Left forelimb (tissue), 1 donor: Measurements from ENCODE around the gene ADAD2.
"Not testable (repeated sequence)": the region's sequence is repeated elsewhere in the genome, so short reads cannot be mapped to it uniquely, and the experiment has no call there.

Experiments used
- DNase-seq: peaks from one replicate; pipeline ENCODE4 v3.0.0-alpha.2; 2018; ENCODE audit warnings: low spot score

The ADAD2 gene

DNA sequence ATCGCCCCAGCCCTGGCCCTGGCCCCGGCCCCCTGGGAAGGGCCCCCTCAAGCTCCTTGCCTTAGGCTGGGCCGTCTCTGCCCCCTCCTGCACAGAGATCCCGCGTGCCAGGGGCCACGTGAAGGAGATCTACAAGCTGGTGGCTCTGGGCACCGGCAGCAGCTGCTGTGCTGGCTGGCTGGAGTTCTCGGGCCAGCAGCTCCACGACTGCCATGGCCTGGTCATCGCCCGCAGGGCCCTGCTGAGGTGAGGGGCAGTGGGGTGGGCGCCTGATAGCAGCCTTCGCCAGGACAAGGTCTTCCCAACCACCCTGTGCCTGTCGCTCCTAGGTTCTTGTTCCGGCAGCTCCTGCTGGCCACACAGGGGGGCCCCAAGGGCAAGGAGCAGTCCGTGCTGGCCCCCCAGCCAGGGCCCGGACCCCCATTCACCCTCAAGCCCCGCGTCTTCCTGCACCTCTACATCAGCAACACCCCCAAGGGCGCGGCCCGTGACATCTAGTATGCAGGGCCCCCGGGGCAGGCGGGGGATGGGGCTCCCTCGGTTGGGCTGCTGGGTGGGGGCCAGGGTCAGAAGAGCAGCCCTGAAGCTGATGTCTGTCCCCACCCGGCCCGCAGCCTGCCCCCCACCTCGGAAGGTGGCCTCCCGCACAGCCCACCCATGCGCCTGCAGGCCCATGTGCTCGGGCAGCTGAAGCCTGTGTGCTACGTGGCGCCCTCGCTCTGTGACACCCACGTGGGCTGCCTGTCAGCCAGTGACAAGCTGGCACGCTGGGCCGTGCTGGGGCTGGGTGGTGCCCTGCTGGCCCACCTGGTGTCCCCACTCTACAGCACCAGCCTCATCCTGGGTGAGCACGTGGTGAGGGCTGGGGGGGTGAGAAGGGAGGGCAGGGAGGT is 4.5 kb downstream of the ADAD2 start:
- no peak for DNase-seq

DNA sequence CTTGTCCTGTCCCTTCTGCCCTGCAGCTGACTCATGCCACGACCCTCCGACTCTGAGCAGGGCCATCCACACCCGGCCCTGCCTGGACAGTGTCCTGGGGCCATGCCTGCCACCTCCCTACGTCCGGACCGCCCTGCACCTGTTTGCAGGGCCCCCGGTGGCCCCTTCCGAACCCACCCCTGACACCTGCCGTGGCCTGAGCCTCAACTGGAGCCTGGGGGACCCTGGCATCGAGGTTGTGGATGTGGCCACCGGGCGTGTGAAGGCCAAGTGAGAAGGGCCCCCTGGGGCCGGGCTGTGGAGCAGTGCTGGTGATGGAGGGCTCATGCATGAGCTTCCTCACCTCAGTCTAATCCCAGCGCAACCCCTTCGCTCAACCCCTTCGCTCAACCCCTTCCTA is 5.1 kb downstream of the ADAD2 start:
- DNase-seq = no peak

DNA sequence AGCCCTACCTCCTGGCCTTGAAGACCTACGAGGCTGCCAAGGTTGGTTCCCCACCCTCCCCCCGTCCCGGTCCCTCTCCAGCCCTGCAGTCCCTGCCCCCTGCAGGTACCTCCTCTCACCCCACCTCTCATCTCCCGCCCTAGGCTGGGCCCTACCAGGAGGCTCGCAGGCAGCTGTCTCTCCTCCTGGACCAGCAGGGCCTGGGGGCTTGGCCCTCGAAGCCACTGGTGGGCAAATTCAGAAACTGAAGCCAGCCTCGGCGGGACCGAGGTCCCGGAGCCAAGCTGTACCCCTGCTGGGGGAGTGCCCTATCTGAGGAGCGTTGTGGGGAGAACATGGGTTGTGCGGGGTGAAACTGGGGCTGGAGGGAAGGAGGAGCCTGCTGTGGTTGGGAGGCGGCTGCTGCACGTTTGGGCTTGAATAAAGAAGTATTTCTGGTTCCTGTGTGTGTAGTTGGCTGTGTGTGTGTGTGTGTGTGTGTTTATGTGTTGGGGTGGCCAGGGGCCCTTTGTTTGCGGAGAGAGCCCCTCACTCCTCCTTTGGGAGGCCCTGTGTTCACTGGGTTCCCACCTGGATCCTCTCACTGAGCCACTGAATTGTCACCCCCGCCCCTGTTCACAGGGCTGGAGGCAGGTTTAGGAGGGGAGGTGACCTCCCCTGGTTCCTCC is 5.9 kb downstream of the ADAD2 start:
- DNase-seq = no peak

DNA sequence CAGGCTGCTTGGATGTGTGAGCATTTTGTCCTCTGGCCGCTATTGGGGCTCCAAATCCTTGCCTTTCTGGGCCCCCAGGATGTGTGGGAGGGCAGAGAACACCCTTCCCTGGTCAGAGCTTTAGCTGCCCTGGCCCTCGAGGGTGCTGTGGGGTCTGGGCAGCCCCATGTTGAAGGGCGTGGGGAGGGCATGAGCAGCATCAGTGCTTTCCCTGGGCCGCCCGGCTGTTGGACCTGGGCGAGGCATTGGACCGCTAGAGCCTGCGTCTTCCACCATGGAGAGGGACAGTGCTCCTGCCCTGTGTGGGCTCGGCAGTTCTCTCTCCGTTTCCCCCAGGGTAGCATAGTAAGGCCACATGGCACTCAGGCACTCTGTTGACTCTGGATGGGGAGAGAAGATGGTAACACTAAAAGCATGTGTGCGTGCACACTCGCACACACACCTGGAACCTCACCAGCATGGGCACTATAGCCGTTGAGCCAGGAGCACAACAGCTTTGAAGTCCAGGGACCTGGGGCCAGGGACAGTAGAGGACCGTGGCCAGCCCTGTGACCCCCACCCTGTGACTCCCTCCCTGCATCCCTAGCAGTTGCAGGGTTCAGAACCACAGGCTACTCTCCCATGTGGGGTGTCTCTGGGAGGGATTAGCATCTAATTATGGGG is 6.6 kb downstream of the ADAD2 start:
- no peak for DNase-seq

DNA sequence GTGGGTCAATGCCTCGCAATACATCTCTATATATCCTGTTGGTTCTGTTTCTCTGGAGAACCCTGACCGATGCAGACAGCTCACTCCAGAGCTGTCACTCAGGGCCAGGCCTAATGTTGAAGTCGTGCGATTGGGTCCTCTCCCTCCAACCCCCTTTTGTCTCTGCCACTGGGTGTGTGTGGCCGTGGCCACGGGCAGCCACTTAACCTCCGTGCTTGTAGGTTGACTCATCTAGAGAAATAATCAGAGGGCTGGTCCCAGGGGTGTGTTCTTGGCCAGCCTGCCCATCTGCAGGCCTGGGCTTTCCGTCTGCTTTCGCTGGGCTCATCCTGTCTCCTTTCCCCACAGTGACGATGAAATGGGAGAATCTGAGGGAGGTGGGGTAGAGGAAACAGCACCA is 7.4 kb downstream of the ADAD2 start:
- DNase-seq = no peak

DNA sequence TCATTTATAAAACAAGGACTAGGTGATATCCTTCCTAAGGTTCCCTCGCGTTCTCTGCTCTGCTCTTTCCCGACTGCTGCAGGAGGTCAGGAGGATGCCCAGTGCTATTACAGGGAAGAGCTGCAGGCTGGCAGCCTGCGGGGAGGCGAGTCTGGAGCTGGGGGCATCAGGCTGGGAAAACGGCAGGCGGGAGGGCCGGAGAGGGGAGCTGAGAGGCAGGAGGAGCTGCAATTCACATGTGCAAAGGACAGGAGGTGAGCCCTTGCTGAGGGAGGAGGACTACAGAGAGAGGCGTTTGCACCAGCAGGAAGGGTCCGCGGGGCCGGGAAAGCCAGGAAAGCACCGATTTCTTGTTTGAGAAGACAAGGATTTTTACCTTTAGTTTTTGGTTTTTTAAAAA is 8.1 kb downstream of the ADAD2 start:
- DNase-seq = no peak

DNA sequence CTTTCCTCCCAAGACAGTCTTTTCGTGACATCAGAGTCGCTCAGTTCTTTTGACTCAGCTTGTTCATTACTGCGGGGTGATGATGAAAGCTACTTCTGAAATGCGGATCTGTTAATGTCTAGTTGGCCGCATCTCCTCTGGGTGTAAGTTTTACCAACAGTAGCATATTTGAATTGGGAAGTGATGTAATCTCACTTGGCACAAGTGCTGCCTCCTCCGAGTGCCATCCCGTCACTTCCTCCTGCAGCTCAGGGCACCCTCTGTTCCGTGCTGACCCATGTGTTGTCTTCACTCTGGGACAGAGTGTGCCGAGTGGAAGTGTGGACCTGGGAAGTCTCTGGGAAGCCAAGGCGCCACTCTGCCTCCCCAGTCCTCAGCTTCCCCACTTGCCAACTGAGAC is 8.9 kb downstream of the ADAD2 start:
- DNase-seq = no peak

DNA sequence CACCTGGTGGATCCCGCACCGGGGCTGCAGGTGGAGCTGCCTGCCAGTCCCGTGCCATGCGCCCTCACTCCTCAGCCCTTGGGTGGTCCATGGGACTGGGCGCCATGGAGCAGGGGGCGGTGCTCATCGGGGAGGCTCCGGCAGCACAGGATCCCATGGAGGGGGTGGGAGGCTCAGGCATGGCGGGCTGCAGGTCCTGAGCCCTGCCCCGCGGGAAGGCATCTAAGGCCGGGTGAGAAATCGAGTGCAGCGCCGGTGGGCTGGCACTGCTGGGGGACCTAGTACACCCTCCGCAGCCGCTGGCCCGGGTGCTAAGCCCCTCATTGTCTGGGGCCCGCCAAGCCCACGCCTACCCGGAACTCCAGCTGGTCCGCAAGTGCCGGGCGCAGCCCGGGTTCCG is 13.6 kb downstream of the ADAD2 start:
- DNase-seq = not testable (repeated sequence)

DNA sequence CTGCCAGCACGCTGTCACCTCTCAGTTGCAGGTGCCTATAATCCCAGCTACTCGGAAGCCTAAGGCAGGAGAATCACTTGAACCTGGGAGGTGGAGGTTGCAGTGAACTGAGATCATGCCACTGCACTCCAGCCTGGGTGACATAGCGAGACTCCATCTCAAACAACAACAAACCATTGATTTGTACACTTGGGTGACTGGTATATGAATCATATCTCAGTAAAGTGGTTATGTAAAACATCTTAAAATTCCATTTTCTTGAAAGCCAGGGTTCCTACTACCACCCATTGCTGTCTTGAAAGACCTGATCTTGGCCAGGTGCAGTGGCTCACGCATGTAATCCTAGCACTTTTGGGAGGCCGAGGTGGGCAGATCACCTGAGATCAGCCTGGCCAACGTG is 14.2 kb downstream of the ADAD2 start:
- DNase-seq = not testable (repeated sequence)

DNA sequence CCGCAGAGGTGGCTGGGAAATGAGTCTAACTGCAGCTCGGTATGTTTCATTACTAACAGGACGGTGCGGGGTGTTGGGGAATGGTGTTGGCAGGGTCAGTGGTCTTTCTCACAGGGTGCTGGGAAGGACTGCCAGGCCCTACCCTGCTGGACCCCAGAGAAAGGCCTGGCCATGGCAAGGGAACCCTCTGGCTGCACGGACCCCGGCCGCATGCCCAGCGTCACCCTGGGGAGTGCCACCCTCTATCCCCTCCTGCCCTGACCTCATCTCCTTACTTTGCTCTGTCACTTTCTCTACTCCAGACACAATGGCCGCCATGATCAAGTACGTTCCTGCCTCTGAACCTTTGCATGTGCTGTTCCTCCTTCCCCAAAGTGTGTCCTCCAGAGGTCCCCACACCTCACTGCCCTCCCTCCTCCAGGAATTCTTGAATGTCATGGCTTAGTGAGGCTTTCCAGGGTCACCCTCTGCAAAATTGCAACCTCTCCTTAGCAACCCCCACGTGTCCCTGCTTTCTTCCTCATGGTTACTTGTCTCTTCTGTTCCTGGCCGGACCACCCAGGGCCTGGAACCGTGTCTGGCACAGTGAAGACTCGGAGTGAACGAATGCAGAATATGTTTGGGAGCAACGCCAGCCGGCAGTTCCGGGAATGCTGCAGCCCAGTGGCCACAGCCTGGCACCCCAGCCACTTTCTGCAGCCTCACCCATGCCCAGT is 15.2 kb downstream of the ADAD2 start:
- DNase-seq = no peak

DNA sequence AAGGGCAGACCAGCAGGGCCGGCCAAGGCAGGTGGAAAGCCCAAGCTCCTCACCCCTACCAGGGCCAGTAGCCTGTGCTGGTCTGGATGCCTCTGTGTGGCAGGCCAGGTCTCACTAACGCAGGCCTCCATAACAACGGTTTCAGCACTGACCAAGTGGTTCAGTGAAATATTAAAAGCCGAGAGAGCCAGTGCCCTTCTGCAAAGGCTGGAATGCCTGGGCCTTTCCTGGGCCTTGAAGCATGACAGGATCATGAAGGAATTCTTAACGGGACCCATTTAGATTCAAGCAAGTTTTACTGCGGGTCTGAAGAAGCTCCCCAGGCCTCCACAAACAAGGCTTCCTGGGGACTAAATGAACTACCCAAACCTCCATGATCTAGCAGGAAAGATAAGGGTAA is 16.3 kb downstream of the ADAD2 start:
- no peak for DNase-seq

DNA sequence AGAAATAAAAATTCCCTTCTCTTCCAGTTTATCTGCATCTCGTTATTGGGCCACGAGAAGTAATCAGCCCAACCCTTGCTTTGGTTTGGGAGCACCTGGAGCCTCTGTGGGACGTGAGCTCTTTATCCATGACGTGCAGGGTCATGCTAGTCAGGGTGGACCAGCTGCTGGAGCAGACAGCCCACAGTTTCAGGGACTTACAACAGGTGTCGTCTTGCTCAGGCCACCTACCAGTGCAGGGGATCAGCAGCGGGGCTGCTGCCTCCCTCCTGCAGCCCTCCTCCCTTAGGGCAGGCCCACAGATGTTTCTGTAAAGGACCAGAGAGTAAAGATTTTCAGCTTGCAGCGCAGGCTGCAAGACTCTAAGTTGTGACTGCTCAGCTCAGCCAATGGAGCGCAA is 16.9 kb downstream of the ADAD2 start:
- no peak for DNase-seq

DNA sequence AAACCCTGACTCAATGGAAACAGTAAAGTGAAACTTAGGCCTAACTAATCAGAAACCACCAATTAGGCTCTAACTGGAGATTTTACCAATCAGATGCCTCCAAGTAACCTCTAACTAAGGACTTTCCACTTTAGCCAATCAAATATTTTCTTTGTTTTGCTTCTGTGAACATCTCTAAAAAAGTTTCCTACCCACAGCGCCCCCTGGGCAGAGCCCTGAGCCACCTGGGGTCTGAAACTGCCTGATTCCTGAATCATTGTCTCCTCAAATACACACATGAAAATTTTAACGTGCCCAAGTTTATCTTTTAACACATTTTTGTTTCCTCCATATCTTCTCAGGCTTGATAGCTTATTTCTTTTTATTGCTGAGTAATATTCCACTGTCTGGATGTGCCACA is 19.0 kb downstream of the ADAD2 start:
- no peak for DNase-seq

DNA sequence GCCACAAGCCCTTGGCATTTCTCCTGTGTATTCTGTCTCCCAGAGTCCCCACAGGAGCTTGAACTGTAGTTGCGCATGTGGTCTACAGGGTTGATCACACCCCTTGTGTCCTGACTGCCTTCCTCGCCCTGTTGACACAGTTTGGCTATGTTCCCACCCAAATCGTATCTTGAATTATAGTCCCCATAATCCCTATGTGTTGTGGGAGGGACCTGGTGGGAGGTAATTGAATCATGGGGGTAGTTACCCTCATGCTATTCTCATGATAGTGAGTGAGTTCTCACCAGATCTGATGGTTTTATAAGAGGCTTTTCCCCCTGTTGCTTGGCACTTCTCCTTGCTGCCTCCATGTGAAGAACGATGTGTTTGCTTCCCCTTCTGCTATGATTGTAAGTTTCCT is 21.2 kb downstream of the ADAD2 start:
- no peak for DNase-seq

DNA sequence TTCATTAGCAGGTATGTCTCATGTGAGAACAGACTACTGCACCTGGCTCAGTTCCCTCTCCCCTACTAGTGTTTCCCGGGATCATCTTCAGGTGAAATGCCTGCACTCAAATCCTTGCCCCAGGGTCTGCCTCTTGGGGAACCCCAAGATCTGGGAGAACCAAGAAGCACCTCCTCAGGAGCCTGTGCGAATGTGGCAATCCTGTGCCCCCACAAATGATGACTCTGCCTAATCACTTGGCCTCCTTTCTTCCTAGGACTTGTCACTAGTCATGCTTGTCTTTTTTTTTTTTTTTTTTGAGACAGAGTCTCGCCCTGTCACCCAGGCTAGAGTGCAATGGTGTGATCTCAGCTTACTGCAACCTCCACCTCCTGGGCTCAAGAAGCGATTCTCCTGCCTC is 21.7 kb downstream of the ADAD2 start:
- DNase-seq = no peak

DNA sequence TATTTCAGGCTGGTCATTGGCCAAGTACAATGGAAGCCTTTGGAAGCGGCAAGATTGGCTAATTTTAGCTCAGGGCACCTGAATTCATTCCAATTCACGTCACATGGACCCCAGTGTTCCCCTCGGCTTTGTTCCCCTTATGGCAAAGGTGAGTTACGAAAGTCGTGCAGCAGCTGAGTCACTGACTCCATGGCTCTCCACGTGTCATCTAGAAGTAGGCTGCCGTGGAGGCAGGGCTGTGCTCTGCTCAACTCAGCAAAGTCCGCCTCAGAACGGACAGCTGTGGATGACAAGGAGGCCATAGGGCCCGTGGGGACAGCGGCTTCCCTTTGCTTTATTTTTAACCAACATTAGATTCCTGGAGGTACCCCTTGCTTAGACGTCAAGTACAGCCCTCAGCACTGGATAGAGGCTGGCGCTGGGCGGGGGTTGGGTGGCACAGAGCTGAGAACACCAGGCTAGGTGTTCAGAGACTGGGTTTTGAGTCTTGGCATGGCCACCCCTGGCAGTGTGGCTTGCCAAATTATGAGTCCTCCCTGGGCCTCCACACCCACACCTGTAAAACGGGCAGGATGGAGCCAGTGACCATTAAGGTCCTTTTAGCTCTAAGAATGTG is 23.6 kb downstream of the ADAD2 start:
- DNase-seq = no peak

DNA sequence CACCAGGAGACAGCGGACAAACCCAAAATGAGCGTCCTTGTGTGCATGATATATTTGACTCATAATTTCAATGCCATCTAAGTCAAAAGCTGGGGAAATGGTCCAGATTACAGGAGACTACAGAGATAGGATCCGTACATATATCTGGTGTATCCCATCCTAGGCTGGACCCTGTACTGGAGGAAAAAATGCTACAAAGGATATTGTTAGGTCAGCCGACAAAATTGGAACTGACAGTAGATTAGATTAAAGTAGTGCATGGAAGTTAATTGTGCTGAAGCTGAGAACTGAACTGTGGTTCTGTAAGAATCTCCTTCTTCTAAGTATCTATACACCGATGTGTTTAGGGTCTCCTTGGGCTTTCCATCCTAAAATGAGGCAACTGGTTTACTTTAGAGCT is 24.6 kb downstream of the ADAD2 start:
- DNase-seq = no peak

DNA sequence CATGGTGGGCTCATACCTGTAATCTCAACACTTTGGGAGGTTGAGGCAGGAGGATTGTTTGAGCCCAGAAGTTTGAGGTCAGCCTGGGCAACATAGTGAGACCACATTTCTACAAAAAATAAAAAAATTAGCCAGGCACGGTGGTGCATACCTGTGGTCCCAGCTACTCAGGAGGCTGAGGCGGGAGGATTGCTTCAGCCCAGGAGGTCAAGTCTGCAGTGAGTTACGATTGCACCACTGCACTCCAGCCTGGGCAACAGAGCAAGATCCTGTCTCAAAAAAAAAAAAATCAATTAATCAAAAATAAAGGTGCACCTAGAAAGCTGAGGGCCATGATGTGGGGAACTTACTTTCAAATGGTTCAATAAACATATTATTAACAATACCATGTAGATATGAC is 25.2 kb downstream of the ADAD2 start:
- not testable (repeated sequence) for DNase-seq

DNA sequence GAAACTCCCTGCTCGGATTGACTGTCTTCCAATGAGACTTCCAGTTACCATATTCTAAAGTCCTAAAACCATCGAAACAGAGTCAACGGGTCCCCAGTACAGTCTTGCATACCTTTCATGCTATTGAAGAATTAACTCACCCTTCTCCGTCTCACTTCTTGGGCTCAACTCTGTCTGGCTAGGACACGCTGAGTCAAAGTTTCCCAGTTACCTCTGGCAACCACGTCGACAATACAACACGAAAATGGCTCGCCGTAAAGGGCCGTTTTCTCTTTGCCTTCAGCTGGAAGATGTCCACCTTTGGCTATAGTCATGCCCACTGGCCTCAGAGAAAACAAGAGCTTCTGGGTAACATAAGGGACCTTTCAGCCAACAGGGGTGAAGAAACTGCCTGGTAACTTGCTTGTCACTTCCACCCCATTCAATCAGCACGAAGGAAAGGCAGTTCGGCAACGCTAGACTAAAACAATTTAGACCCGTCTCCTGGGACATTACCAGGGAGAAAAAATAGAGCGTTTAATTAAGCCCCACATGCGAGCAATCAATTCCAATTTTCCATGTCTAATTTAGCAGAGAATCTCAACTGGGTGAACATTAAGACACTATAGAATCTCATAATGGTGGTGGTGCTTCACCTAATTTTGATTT is 27.3 kb downstream of the ADAD2 start:
- no peak for DNase-seq

DNA sequence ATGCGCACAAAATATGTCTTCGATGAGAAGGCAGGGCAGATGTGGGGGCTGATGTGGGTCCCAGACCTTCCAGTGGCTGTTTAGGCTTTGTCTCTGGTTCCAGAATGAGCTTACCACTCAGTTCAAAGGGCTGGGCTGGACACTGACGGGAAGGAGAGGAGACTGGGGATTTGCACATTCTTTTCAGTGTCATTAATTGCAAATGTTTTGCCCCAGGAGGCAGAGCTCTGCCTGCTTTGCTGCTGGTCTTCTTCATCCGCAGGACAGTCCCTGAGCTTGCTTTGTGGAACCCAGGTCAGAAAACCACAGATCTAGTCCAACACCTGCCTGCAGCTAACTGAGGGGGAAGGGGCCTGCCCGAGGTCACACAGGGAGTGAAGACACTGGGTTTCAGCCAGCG is 28.0 kb downstream of the ADAD2 start:
- DNase-seq = no peak

DNA sequence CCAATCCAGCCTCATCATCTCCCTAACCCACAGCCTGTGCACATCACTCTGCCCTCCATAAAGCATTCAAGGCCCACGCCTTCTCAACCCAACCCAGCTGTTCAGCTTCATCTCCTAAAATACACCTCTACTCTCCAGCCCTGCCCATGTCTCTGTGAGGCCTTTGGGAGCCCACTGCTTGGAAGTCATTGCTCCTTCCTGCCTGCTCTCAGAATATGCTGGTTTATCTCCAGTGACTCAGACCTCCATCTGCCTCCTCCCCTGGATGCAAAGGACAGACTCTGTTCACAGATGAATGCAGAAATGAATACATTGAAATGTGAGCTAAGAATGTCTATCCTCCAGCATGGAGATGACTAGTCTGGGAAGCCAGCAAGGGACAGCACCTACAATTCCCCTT is 29.9 kb downstream of the ADAD2 start:
- DNase-seq = no peak

DNA sequence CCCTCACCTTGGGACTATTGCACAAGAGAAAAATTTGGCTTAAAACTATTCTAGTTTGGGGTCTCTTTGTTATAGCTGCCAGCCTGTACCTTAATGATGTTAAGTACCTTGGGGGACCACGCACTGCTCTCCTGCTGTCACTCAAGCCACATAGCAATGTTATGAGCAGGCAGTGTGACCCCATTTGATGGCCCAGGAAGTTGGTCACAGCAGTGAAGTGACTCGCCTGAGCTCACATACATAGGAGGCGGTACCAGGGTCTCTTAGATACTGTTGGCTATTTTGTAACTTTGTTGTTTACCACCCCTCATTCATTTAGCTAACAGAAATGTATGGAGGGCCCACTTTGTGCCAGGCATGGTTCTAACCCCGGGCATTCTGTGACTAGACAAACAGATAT is 32.5 kb downstream of the ADAD2 start:
- DNase-seq = no peak
